Measurements from ENCODE around the gene GDA.

GRCh38 chr9:72137697-72138365, 11.4 kb upstream of the GDA start:
- TF ChIP-seq CTCF (IDR thresholded peaks at IDR 0.05; ENCODE audit: low read depth, low read length), result no peak
- no peak for TF ChIP-seq EZH2phosphoT487 (IDR thresholded peaks at IDR 0.05; ENCODE audit: low read depth)
